IMR-90 (cell line): Measurements from ENCODE around the gene FNBP1. TPM values are rescaled to one million over a fixed set of nuclear protein-coding genes. Genes with fewer than 3 reads are reported as not detected.

ENCODE experiments used
- ATAC-seq: fragments of 200-7000 bp; cut with Tn5 transposase; 2 replicates; pipeline ENCODE4 v1.9.1; 2020; ENCODE audit warnings: low read depth, mild to moderate bottlenecking, moderate library complexity
- BruUV-seq: library from RNA; stranded (reverse); fragments of 400-500 nt; replicated peaks from 2 replicates; lab custom pipeline; 2021; lab: Mats Ljungman, UMichigan
- CTCF ChIA-PET: fragments of 300-600 bp; formaldehyde crosslinking; extraction: SDS; loops from one replicate; lab custom pipeline; 2021; ENCODE audit warnings: antibody characterized with exemption; lab: Yijun Ruan, JAX
- POLR2A ChIA-PET: fragments of 300-600 bp; sonication (Branson Sonifier 250); formaldehyde crosslinking; loops from one replicate; lab custom pipeline; 2022; ENCODE audit warnings: antibody characterized with exemption; ENCODE audit not compliant: unreplicated experiment; lab: Charles Lee
- DNase-seq: peaks from one replicate; pipeline ENCODE4 v3.0.0; 2013
- H2AFZ ChIP-seq: replicated peaks from 2 replicates; pipeline ENCODE3; 2013; ENCODE audit warnings: low read length, mild to moderate bottlenecking; ENCODE audit not compliant: poor library complexity
- H2AK5ac ChIP-seq: 2 replicates; pipeline ENCODE4 v1.6.1; 2013; ENCODE audit warnings: low read depth, low read length, inconsistent platforms
- H2AK9ac ChIP-seq: replicated peaks from 2 replicates; pipeline ENCODE3; 2013; ENCODE audit warnings: mild to moderate bottlenecking, low read depth, low read length, moderate library complexity; ENCODE audit not compliant: poor library complexity
- H2BK120ac ChIP-seq: 2 replicates; pipeline ENCODE4 v1.6.1; 2013; ENCODE audit warnings: low read depth, low read length, inconsistent platforms
- H2BK15ac ChIP-seq: 3 replicates; pipeline ENCODE4 v1.6.1; 2013; ENCODE audit warnings: low read depth, low read length, inconsistent platforms
- H2BK20ac ChIP-seq: 2 replicates; pipeline ENCODE4 v1.6.1; 2013; ENCODE audit warnings: low read depth, mild to moderate bottlenecking, inconsistent platforms, low read length, moderate library complexity
- H2BK5ac ChIP-seq: 2 replicates; pipeline ENCODE4 v1.6.1; 2013; ENCODE audit warnings: mild to moderate bottlenecking, low read depth, low read length, inconsistent platforms; ENCODE audit not compliant: poor library complexity, severe bottlenecking
- H3K14ac ChIP-seq: replicated peaks from 2 replicates; pipeline ENCODE4 v1.6.1; 2013; ENCODE audit warnings: low read depth, low read length, inconsistent platforms
- H3K18ac ChIP-seq: 2 replicates; pipeline ENCODE4 v1.6.1; 2013; ENCODE audit warnings: low read depth, low read length, control low read depth
- H3K23ac ChIP-seq: 2 replicates; pipeline ENCODE4 v1.6.1; 2013; ENCODE audit warnings: low read depth, low read length, inconsistent platforms
- H3K27ac ChIP-seq: 2 replicates; pipeline ENCODE4 v1.5.1; 2013; ENCODE audit warnings: mild to moderate bottlenecking, control low read depth, low read length; ENCODE audit not compliant: insufficient read depth
- H3K27me3 ChIP-seq: 2 replicates; pipeline ENCODE4 v1.6.1; 2013; ENCODE audit warnings: low read length; ENCODE audit not compliant: control insufficient read depth, insufficient read depth
- H3K36me3 ChIP-seq: 2 replicates; pipeline ENCODE4 v1.6.1; 2013; ENCODE audit warnings: low read length, mixed read lengths; ENCODE audit not compliant: control insufficient read depth, insufficient read depth
- H3K4ac ChIP-seq: 2 replicates; pipeline ENCODE4 v1.6.1; 2013; ENCODE audit warnings: low read depth, low read length, inconsistent platforms
- H3K4me1 ChIP-seq: 2 replicates; pipeline ENCODE4 v1.6.1; 2013; ENCODE audit warnings: low read length, mixed read lengths; ENCODE audit not compliant: control insufficient read depth, insufficient read depth
- H3K4me2 ChIP-seq: 2 replicates; pipeline ENCODE4 v1.6.1; 2013; ENCODE audit warnings: low read depth, mild to moderate bottlenecking, control low read depth, low read length, moderate library complexity
- H3K4me3 ChIP-seq: 2 replicates; pipeline ENCODE4 v1.5.1; 2013; ENCODE audit warnings: low read depth, mild to moderate bottlenecking, control low read depth, low read length, moderate library complexity; ENCODE audit not compliant: insufficient read depth
- H3K56ac ChIP-seq: 2 replicates; pipeline ENCODE4 v1.6.1; 2013; ENCODE audit warnings: low read length, inconsistent platforms; ENCODE audit not compliant: insufficient read depth; ENCODE audit errors: extremely low read depth
- H3K79me1 ChIP-seq, 2 experiments: 2 replicates each; pipeline ENCODE4 v1.6.1; 2013; ENCODE audit warnings: low read length in 2 of 2, inconsistent platforms in 1 of 2, low read depth in 1 of 2
- H3K9ac ChIP-seq: 2 replicates; pipeline ENCODE4 v1.6.1; 2013; ENCODE audit warnings: low read depth, low read length, control low read depth
- H3K9me1 ChIP-seq: 2 replicates; pipeline ENCODE4 v1.6.1; 2013; ENCODE audit warnings: low read length, inconsistent platforms; ENCODE audit not compliant: insufficient read depth
- H3K9me3 ChIP-seq: 2 replicates; pipeline ENCODE4 v1.6.1; 2013; ENCODE audit warnings: low read length; ENCODE audit not compliant: control insufficient read depth, insufficient read depth
- H4K20me1 ChIP-seq: 2 replicates; pipeline ENCODE4 v1.6.1; 2013; ENCODE audit warnings: low read length, inconsistent platforms; ENCODE audit not compliant: insufficient read depth
- H4K5ac ChIP-seq: 2 replicates; pipeline ENCODE4 v1.6.1; 2013; ENCODE audit warnings: mild to moderate bottlenecking, low read depth, low read length, control low read depth
- H4K8ac ChIP-seq, 2 experiments: 2 replicates each; pipeline ENCODE4 v1.6.1; 2013; ENCODE audit warnings: low read depth in 2 of 2, low read length in 2 of 2, control low read depth in 1 of 2, inconsistent platforms in 1 of 2
- H4K91ac ChIP-seq: 2 replicates; pipeline ENCODE4 v1.6.1; 2013; ENCODE audit warnings: low read depth, low read length, inconsistent platforms; ENCODE audit not compliant: insufficient read depth
- BHLHE40 ChIP-seq: fragments of 150-350 bp; IDR thresholded peaks from 2 replicates; pipeline ENCODE4 v1.6.1; 2016; ENCODE audit warnings: mild to moderate bottlenecking, low read depth, low read length
- CEBPB ChIP-seq: IDR thresholded peaks from 2 replicates; pipeline ENCODE4 v1.6.1; 2012; ENCODE audit warnings: low read depth, low read length, improper control_type of control experiment
- CHD1 ChIP-seq: IDR thresholded peaks from 2 replicates; pipeline ENCODE4 v1.6.1; 2012; ENCODE audit warnings: low read depth, low read length, improper control_type of control experiment
- CTCF ChIP-seq: conservative IDR thresholded peaks from 2 replicates; pipeline ENCODE4 v1.5.1; 2012; ENCODE audit warnings: mild to moderate bottlenecking, low read depth, low read length, improper control_type of control experiment
- ELK1 ChIP-seq: fragments of 150-350 bp; IDR thresholded peaks from 2 replicates; pipeline ENCODE4 v1.6.1; 2016; ENCODE audit warnings: low read depth, mild to moderate bottlenecking, low read length, moderate library complexity, borderline replicate concordance
- FOS ChIP-seq: fragments of 150-350 bp; IDR thresholded peaks from 2 replicates; pipeline ENCODE4 v1.6.1; 2016; ENCODE audit warnings: low read depth, low read length
- MAZ ChIP-seq: IDR thresholded peaks from 2 replicates; pipeline ENCODE4 v1.6.1; 2012; ENCODE audit warnings: low read depth, mild to moderate bottlenecking, low read length, improper control_type of control experiment, moderate library complexity, borderline replicate concordance
- MXI1 ChIP-seq: IDR thresholded peaks from 2 replicates; pipeline ENCODE4 v1.6.1; 2012; ENCODE audit warnings: low read depth, mild to moderate bottlenecking, low read length, moderate library complexity, borderline replicate concordance
- NFE2L2 ChIP-seq: fragments of 150-350 bp; IDR thresholded peaks from 2 replicates; pipeline ENCODE4 v1.6.1; 2016; ENCODE audit warnings: low read depth, mild to moderate bottlenecking, low read length
- POLR2A ChIP-seq: IDR thresholded peaks from 2 replicates; pipeline ENCODE4 v1.6.1; 2012; ENCODE audit warnings: mild to moderate bottlenecking, low read depth, low read length
- RAD21 ChIP-seq: IDR thresholded peaks from 2 replicates; pipeline ENCODE4 v1.6.1; 2012; ENCODE audit warnings: low read length, improper control_type of control experiment
- RCOR1 ChIP-seq: IDR thresholded peaks from 2 replicates; pipeline ENCODE4 v1.6.1; 2012; ENCODE audit warnings: mild to moderate bottlenecking, low read length, improper control_type of control experiment; ENCODE audit not compliant: insufficient replicate concordance
- RFX5 ChIP-seq: IDR thresholded peaks from 2 replicates; pipeline ENCODE4 v1.8.0; 2012; ENCODE audit warnings: low read depth, mild to moderate bottlenecking, low read length, moderate library complexity
- SMC3 ChIP-seq: fragments of 150-350 bp; IDR thresholded peaks from 2 replicates; pipeline ENCODE4 v1.6.1; 2016; ENCODE audit warnings: low read depth, mild to moderate bottlenecking, antibody characterized with exemption, low read length, moderate library complexity
- USF2 ChIP-seq: fragments of 150-350 bp; IDR thresholded peaks from 2 replicates; pipeline ENCODE4 v1.6.1; 2017; ENCODE audit warnings: mild to moderate bottlenecking, antibody characterized with exemption, low read length, low read depth
- WGBS, 2 experiments: methylation state at CpG; one replicate each; pipeline versions ENCODE4 v1.1.5 to v1.1.7; 2013; ENCODE audit warnings: missing lambda C conversion rate in 2 of 2; ENCODE audit not compliant: insufficient read length in 1 of 2; ENCODE audit errors: extremely low coverage in 2 of 2; 5-methylcytosine and 5-hydroxymethylcytosine counted together
- dilution Hi-C: fragments of 300-500 bp; cut with HindIII; formaldehyde crosslinking; loops from one replicate; pipeline ENCODE4 v1.14.3; 2018; ENCODE audit warnings: low sequenced_read_pairs; ENCODE audit not compliant: unreplicated experiment
- in situ Hi-C: fragments of 300-500 bp; cut with MboI; formaldehyde crosslinking; loops from 3 replicates; pipeline ENCODE4 v1.14.3; 2019; ENCODE audit warnings: low sequenced_read_pairs, inconsistent platforms, mixed read lengths
- intact Hi-C: fragments of 100-400 bp; cut with micrococcal nuclease; formaldehyde crosslinking; loops from 2 replicates; pipeline ENCODE4 v1.10.0; 2022
- polyA plus RNA-seq, 3 experiments: library from polyadenylated mRNA; depleted of rRNA; stranded (reverse); fragments of >200 nt; gene quantifications; 2 replicates each; pipeline ENCODE4 v1.2.3, GENCODE V29; 2012; ENCODE audit warnings: low replicate concordance in 1 of 3
- total RNA-seq: library from RNA; depleted of rRNA; stranded (reverse); fragments of >200 nt; gene quantifications from 2 replicates; pipeline ENCODE4 v1.2.3, GENCODE V29; 2012

The FNBP1 gene
- total and polyA plus RNA-seq, 2 of the 4 experiments (the other 2 are of a cell fraction), result 10.3 to 15.4 TPM

- ChIA-PET POLR2A (no interaction called here), CTCF (no interaction called here)
- Histone ChIP-seq H3K9me3 (peaks cover 10% of the 10 kb centered on the region), H3K18ac (no peak overlapping the region), H2BK20ac (no peak overlapping the region), H3K23ac (no peak overlapping the region), H3K27me3 (peaks cover under 1% of the 10 kb centered on the region; the same call in 1 of the 2 replicates), H2AFZ (no peak overlapping the region), H3K14ac (no peak overlapping the region), H3K4ac (no peak overlapping the region), H4K5ac (no peak overlapping the region), H2BK5ac (no peak overlapping the region), H2AK5ac (no peak overlapping the region), H3K56ac (no peak overlapping the region), H2AK9ac (no peak overlapping the region), H3K9me1 (no peaks in the 10 kb centered on the region), H3K4me1 (peaks cover 5% of the 10 kb centered on the region; the same call in 1 of the 2 replicates), H3K27ac (no peak overlapping the region), H4K8ac (no peak overlapping the region), H3K4me2 (no peak overlapping the region), H3K9ac (no peak overlapping the region), H3K36me3 (no peaks in the 10 kb centered on the region), H4K91ac (no peak overlapping the region), H2BK120ac (no peak overlapping the region), H4K20me1 (peaks cover 36% of the 10 kb centered on the region), H3K4me3 (no peak overlapping the region), H2BK15ac (no peak overlapping the region), H3K79me1 (peaks cover 18 to 19% of the 10 kb centered on the region in 2 experiments)
- ATAC-seq (no peak), DNase-seq (no peak)
- dilution Hi-C loops, result no loop called here
- no TSS peak for BruUV-seq
- intact Hi-C loops, result no loop called here
- 100% methylated on average over 1 of the region's 5 CpGs; no CpG with 5 or more reads in 1 of the 2 experiments for WGBS, 2 experiments
- in situ Hi-C loops, result no loop called here
- no peak for TF ChIP-seq RFX5
- TF ChIP-seq USF2, result no peak
- TF ChIP-seq POLR2A, result no peak
- TF ChIP-seq MXI1, result no peak
- no peak for TF ChIP-seq RAD21
- no peak for TF ChIP-seq SMC3
- TF ChIP-seq RCOR1, result no peak
- TF ChIP-seq BHLHE40, result no peak
- TF ChIP-seq NFE2L2, result no peak
- TF ChIP-seq CEBPB, result no peak
- TF ChIP-seq FOS, result no peak
- TF ChIP-seq CHD1, result no peak
- no peak for TF ChIP-seq CTCF
- no peak for TF ChIP-seq MAZ
- TF ChIP-seq ELK1, result no peak
Measured at GRCh38 chr9:130015353-130016019, 27.5 kb downstream of the FNBP1 start.
